ENCODE data around the gene ZNF519.
"Not testable (repeated sequence)": the region's sequence is repeated elsewhere in the genome, so short reads cannot be mapped to it uniquely, and the experiment has no call there.

ZNF519 gene

GRCh38 chr18:14132271-14132700 is at the start of gene ZNF519:
Gene ZNF519 (minus strand): TSS chr18:14132435. CDS start chr18:14132277, 158 bp downstream.
- DNase-seq, result peak; percentile 99

GRCh38 chr18:14179306-14179705 is 47.1 kb upstream of the ZNF519 start:
- DNase-seq, result peak; percentile 45

GRCh38 chr18:14178321-14179196 is 46.3 kb upstream of the ZNF519 start:
- DNase-seq, result peak; percentile 88

GRCh38 chr18:14177540-14178320 is 45.5 kb upstream of the ZNF519 start:
- DNase-seq, result peak; percentile 53

- not testable (repeated sequence) for DNase-seq
Measured at GRCh38 chr18:14175404-14175803, 43.2 kb upstream of the ZNF519 start.

GRCh38 chr18:14174706-14175085 is 42.5 kb upstream of the ZNF519 start:
- no peak for DNase-seq

GRCh38 chr18:14174002-14174705 is 41.9 kb upstream of the ZNF519 start:
- not testable (repeated sequence) for DNase-seq

GRCh38 chr18:14173116-14173951 is 41.1 kb upstream of the ZNF519 start:
- not testable (repeated sequence) for DNase-seq

- not testable (repeated sequence) for DNase-seq
Measured at GRCh38 chr18:14172142-14173115, 40.2 kb upstream of the ZNF519 start.

- DNase-seq, result not testable (repeated sequence)
Measured at GRCh38 chr18:14171301-14172141, 39.3 kb upstream of the ZNF519 start.

GRCh38 chr18:14170367-14171036 is 38.3 kb upstream of the ZNF519 start:
- DNase-seq, result not testable (repeated sequence)

- not testable (repeated sequence) for DNase-seq
Measured at GRCh38 chr18:14162915-14163314, 30.7 kb upstream of the ZNF519 start.

- DNase-seq, result peak; percentile 54
Measured at GRCh38 chr18:14151564-14152113, 19.4 kb upstream of the ZNF519 start.

GRCh38 chr18:14150766-14151165 is 18.5 kb upstream of the ZNF519 start:
- not testable (repeated sequence) for DNase-seq

GRCh38 chr18:14149916-14150420 is 17.7 kb upstream of the ZNF519 start:
- not testable (repeated sequence) for DNase-seq

GRCh38 chr18:14149121-14149850 is 17.1 kb upstream of the ZNF519 start:
- DNase-seq, result peak; percentile 35

- DNase-seq, result not testable (repeated sequence)
Measured at GRCh38 chr18:14147935-14148865, 16.0 kb upstream of the ZNF519 start.
